ENCODE measurements around the gene TRIM63.

The TRIM63 gene

GRCh38 chr1:26057189-26057588 is 10.2 kb downstream of the TRIM63 start:
- no peak for DNase-seq (ENCODE audit: low spot score)

DNA sequence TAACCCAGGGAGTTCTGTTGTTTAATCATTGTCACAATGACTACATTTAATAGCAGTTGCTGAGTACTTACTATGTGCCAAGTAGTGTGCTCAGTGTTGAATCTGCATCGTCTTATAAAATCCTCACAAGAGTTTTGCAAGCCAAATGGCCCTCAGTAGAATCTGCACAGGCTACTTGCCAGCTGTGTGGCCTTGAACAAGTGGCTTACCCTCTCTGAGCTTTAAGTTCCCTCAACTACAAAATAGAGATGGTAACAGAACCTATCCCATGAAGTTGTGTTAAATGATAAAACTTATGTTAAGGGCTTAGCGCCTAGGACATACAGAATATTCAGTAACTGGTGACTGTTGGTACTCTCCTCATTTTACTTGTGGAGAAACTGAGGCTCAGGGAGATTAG is 12.4 kb downstream of the TRIM63 start:
- DNase-seq (ENCODE audit: low spot score), result no peak

GRCh38 chr1:26053718-26054560 is 13.5 kb downstream of the TRIM63 start:
- no peak for DNase-seq (ENCODE audit: low spot score)

DNA sequence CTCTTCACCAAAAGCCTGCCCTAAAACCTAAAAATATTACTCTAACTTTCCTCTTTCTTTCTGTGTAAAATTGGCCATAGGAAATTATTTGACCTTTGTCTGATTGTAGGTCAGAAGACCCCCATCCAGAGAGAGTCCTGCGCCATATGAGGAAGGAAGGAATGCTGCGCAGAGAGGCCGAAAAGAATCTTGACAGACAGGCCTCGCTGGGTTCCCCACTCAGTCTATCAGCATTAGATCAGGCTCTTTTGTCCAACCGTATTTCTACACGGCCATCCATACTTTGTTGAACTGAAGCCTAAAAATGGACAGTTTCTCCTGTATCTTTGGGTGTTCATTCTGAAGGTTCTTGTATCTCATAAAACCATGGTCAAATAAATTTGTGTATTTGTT is 17.2 kb downstream of the TRIM63 start:
- no peak for DNase-seq (ENCODE audit: low spot score)

DNA sequence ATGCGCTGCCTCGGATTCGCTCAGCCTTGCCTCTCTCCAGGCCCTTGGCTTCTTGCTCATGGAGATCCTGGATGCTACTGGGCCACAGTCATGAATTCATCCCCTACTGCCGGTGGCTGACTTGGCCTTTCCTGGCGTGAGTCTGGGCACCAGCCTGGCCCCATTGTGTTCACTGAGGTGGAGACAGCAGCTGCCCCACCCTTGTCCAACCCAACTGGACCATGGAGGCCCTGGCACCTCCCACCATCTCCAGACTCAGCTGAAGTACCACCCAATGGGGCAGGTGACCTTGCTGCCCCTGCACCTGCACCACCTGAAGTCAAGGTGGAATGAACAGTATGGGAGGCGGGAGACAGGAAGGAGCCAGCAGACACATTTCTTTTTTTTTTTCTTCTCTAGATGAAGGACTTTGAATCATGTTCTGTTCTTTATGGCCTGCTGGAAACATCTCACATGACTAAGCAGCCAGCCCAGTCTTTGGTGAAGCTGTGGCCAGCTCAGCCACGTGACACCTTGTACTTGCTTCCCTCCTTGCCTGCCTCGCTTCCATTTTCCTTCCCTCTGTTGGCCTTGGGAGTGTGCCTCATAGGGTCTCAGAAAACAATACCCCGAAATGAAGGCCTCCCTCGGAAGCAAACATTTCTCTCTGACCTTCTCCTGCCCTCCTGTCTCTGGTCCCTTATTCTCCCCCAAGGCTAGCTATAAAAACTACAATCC is 17.7 kb downstream of the TRIM63 start:
- no peak for DNase-seq (ENCODE audit: low spot score)

- no peak for DNase-seq (ENCODE audit: low spot score)
These were observed 20.1 kb downstream of the TRIM63 start for GRCh38 chr1:26047278-26047874.

DNA sequence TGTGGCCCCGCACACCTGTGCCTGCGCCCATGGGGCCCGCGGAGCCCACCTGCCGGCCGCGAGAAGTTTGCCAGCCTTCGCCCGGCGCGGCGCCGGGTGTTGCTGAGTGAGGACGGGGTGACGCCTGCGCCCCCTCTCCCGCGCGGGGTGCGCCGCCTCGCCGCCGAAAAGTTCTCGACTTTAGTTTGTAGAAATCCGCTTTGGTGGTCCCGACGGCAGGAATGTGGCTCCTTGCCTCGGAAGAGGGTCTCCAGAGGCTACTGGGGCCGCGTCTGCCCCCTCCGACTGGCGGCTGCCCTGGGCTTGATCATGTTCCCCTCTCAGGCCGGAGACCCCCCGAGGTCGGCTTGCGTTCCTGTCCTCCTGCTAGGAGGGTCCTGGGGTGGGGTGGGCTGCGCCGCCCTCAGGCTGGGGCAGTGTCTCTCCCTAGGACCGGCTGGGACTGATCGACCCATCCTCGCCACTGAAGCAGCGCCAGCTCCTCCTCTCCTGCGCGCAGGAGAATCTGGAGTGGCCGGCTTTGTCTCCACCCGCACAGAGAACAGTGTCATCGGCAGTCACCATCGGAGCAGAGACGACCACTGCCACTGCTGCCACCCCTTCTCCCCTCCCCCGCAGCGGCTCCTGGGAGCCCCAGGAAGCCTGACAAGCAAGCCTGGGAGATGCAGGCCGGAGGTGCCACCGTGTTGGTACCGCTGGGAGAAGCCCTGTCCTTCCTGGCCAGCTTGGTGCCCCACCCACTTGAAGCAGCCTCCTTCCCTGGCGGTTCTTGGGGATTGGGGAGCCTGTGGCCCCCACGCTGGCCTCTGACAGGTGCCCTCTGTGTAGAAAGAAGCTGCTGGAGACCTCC is 21.0 kb downstream of the TRIM63 start:
- DNase-seq (ENCODE audit: low spot score), result peak; percentile 22

DNA sequence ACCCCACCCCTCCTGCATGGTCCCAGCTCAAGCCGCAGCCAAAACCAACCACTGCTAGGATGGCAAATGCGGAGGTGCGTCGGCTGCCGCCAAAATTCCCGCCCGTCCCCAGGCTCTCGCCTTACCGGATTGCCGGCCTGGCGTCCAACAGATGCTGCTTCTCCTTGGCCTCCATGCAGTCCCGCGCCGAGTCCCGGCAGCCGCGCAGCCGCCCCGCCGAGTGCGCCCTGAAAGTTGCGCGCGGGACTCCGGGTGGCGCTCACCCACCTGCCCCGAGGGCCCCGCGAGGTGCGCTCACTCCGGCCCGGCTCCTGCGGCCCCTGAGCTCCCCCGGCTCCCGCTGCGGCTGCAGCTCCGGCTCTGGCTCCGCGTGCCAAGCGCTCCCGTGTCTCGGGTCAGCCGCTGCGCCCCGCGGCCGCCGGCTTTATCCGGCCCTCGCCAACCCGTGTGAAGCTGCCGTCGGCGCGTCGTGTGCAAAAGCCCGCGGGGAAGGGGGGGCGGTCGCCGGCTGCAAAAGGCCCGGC is 21.6 kb downstream of the TRIM63 start, which contains the start of gene SLC30A2:
TSS of gene SLC30A2 (minus strand) at position 397 of the 524 bp plus-strand sequence. CDS start at position 175, 222 bp downstream.
- no peak for DNase-seq (ENCODE audit: low spot score)

GRCh38 chr1:26044971-26045721 is 22.3 kb downstream of the TRIM63 start:
- DNase-seq (ENCODE audit: low spot score), result no peak

GRCh38 chr1:26044414-26044813 is 23.0 kb downstream of the TRIM63 start:
- DNase-seq (ENCODE audit: low spot score), result no peak

GRCh38 chr1:26043765-26044164 is 23.7 kb downstream of the TRIM63 start:
- no peak for DNase-seq (ENCODE audit: low spot score)

GRCh38 chr1:26041978-26042377 is 25.5 kb downstream of the TRIM63 start:
- no peak for DNase-seq (ENCODE audit: low spot score)

- DNase-seq (ENCODE audit: low spot score), result no peak
These were observed 26.0 kb downstream of the TRIM63 start for GRCh38 chr1:26041401-26041800.

DNA sequence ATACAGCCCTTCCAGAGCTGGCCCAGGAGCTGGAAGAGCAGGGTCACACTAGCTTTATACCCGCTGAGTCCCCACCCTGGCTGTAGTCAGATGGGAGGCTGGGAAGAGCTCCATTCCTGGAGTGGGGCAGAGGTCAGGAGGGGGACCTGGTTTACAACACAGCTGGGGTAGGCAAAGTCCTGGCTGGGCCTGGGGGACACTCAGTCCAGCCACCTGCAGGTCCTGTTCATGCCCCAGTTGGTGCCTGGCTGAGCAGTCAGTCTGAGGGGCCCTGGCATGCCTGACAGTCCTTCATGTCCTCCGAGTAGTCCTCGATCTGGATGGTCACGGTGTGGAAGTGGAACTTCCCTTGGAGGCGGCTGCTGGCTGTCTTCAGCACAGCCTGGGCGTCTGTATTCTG is 28.5 kb downstream of the TRIM63 start:
- no peak for DNase-seq (ENCODE audit: low spot score)

- DNase-seq (ENCODE audit: low spot score), result no peak
These were observed 29.0 kb downstream of the TRIM63 start for GRCh38 chr1:26038477-26038876.

DNA sequence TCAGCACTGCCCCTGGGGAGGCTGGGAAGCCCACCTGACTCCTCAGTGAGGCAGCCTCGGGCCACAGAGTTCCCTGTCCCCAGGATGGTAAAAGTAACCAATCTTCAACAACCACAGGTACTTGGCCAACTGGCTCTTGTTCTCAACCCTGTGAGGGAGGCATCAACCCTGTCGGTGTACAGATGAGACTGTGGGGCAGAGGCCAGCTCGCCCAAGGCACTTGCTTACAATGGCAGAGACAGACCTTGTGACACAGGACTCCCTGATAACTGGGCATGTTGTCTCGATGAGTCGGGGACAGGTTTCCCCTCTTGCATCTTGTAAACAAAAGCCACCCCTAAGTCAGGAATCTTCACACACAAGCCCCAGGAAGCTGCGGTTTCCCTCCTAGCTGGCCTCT is 29.5 kb downstream of the TRIM63 start:
- DNase-seq (ENCODE audit: low spot score), result no peak

- no peak for DNase-seq (ENCODE audit: low spot score)
These were observed 30.6 kb downstream of the TRIM63 start for GRCh38 chr1:26036756-26037281.

DNA sequence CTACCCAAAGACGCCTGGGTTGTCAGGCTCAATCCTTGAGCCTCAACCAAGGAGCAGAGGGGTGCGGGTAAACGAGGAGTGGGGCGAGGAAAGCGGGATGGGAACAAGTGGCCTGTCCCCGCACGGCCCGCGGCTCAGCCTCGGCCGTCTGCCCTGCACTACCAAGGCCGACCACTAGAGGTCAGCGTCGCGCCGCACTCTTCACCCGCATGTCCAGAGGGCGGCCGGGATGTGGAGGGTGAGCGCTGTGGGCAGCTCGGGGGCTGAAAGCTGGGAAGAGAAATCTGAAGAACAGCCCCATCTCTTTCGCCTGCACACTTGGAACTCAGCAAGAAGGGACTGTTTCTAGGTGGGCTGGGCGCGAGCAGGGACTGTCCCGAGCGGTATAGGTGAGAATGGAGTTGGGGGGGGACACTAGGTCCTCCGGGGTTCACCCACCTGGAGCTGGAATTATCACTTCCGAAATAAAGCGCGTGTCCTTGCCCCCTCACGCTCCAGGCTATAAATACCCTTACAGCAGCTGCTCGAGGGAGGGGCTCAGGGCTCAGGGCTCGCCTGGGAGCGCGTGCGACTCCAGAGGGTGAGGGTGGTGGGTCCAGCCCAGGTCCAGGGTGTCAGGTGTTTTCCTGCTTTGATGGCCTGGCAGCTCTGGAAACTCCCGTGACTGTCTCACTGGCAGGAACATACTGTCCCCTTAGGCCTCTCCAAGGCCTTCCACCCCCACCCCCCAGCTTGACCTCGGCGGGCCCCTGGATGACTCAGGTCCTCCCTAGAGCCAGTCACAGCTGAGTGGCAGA is 31.3 kb downstream of the TRIM63 start:
- DNase-seq (ENCODE audit: low spot score), result peak; percentile 88

DNA sequence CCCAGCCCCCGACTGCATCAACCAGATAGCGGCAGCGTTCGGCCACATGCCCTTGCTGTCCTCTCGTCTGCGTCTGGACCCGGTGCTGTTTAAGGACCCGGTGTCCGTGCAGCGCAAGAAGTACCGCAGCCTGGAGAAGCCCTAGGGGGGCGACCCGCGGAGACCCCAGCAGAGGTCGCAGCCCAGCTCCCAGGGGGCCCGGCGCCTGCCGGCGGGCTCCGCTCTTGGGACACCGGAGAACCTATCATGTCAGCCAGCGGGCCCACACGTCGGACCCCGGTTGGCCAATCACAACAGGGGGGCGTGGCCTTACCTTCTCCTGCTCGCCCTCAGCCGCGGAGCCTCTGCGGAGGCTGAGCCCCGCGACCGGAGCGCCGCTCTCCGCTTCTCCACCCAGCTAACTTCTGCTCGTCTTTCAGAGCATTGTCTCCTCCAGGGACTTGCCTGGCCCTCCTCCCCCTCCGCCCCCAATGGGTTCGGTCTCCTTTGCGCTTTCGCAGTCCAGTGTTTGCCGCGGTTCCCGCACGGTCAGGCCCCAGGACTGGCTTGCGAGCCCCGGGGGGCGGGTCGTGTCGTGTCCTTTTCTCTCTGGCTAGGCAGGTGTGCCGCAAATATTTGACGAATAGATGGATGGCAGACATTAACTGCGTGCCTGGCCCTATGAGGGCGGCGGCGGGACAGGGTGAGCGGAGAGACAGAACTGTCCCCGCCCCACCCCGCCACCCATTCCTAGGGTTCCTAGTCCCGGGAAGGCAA is 32.0 kb downstream of the TRIM63 start:
- DNase-seq (ENCODE audit: low spot score), result peak; percentile 99
